Cortex of kidney (tissue), 1 donor: ENCODE data around the gene CEP152.

Experiments
- DNase-seq: peaks from one replicate; lab custom pipeline; 2025; lab: John Stamatoyannopoulos, UW

Gene CEP152

DNA sequence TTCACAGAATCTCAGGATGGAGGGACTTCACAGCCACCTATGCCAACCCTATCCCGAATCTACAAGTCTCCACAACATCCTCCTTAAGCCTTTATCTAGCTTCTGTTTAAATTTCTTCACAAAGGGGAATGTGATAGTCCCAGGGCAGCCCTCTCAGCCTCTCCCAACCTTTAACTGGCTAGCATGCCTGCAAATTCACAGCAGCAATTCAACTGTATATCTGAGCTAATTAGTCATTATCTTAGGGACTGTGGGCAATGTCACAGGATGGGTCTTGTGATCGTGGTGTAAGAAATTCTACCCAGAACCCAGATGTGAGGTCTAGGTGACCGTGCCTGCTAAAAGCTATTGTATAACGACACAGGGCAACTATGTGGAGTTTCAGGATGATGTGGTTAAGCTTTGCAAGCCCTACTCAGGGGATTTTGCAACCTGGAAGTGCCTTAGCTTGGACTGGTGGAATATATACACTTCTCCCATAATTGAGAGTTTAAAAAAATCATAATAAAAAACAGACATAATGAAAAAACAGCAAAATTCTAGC lies 99.8 kb downstream of the CEP152 start:
- no peak for DNase-seq

DNA sequence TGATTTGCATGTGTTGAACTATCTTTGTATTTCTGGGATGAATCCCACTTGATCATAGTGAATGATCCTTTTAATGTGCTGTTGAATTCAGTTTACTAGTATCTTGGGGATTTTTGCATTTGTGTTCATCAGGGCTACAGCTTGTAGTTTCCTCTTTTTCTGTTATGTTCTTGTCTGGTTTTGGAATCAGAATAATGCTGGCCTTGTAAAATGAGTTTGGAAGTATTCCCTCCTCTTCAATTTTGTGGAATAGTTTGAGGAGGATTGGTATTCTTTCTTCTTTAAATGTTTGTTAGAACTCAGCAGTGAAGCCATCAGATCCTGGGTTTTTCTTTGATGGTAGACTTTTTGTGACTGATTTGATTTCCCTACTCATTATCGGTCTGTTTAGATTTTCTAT lies 102.2 kb downstream of the CEP152 start:
- no peak for DNase-seq

GRCh38 chr15:48705381-48705780 lies 105.5 kb downstream of the CEP152 start:
- DNase-seq = no peak

GRCh38 chr15:48703544-48703943 lies 107.3 kb downstream of the CEP152 start:
- DNase-seq = no peak

GRCh38 chr15:48702569-48703236 lies 108.2 kb downstream of the CEP152 start:
- no peak for DNase-seq

DNA sequence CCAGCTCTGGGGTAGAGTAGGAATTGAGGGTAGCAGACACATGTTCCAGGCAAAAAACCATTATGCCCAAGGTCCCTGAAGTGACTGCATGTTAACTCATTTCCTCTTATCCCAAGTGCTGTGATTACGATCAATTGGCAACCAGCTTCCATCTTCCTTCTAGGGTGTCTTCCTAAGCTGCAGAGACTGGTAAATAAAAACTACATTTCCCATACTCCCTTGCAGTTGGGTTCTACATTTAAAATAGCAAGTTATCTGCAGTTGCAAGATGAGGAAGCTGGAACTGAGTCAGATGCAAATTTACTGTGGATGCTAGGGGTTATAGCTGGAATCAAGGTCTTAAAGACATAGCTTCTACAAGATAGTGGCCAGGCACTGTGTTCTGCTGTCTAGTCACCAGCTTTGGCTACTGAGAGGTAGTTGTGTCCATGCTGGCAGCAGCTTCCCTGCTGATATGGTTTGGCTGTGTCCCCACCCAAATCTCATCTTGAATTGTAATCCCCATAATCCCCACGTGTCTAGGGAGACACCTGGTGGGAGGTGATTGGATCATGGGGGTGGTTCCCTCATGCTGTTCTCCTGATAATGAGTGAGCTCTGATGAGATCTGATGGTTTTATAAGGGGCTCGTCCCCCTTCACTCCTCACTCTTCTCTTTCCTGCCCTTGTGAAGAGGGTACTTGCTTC lies 114.1 kb downstream of the CEP152 start:
- no peak for DNase-seq

- DNase-seq = no peak
Measured at GRCh38 chr15:48695827-48696573, 114.9 kb downstream of the CEP152 start.

DNA sequence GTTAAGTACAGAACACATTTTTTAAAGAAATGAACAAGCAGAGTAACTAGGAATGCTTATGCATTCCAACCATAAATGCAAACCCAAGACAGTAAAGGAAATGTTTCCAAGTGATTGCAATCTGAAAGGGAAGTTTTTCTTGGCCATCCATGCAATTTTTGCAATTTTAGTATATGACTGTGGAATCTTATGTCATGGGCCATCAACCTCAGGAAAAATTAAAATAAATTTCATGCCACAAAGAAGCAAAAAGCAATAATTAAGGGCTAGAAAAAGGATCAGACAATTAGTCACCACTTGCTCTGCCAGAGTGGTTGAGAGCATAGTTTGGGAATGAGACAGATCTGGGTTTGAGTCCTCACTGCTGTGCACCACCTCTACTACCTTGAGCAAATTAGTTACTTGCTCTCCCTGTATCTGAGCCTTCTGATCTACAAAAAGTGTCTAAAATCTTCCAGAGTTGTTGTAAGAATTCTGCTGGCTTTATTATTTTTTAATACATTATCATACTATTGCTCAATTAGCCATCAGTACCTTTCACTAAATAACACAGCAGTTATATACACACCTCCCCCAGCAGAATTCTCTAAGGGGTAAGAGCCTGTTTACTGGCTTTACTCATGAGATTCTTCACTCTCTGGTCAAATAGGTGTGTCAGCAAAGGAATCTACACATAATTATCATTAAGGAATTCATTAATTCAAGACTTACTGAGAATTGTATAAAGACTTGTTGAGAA lies 115.6 kb downstream of the CEP152 start:
- no peak for DNase-seq

DNA sequence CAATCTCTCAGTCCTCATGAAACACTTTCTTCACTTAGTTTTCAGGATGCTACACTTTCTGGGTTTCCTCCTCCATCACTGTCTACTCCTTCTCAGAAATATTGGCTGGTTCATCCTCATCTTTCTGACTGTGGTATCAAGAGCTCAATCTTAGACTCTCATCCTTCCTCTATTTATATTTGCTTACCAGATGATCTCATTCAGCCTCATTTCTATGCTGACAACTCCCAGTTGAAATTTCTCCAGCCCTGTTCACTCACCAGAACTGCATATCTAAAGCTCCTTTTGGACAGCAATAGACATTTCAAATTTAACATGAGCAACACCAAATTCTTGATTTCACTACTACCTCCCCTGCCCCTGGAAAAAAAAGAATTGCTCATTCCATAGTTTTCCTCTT lies 117.4 kb downstream of the CEP152 start:
- no peak for DNase-seq

- no peak for DNase-seq
Measured at GRCh38 chr15:48688493-48688892, 122.4 kb downstream of the CEP152 start.
